ENCODE data around the gene FOXC2. TPM values are rescaled to one million over a fixed set of nuclear protein-coding genes. Genes with fewer than 3 reads are reported as not detected.

Gene FOXC2
- total RNA-seq, 4 donors from 2014 or later, result 0.40 to 1.5 (median 0.50) TPM

DNA sequence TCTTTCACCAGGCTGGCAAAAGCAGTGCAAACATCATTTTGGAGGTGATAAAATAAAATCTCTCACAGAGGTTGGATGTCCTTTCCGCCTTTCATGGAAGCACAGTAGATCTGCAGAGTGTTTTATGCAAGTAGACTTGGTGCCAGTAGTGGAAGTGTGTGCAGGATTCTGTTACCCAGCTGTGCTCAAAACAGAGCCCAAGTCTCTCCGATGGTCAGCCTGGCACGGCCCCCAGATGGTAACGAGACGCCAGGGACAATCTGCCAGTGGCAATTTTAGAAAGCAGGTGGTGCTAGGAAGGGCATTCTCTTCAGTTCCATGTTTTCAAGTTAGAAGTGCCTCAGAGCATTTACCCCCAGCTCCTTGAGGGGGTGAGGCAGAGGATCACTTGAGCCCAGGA lies 10.1 kb upstream of the FOXC2 start:
- H3K36me3 ChIP-seq, result peaks cover 0 to 13% of the 10 kb centered on the region in 2 donors
- peaks cover 0 to 31% (median 0%) of the 10 kb centered on the region in 3 donors for H3K4me1 ChIP-seq
- TF ChIP-seq EP300 (IDR thresholded peaks at IDR 0.05) (no peak), POLR2A (IDR thresholded peaks at IDR 0.05) (no peak)
- no peak overlapping the region for H3K27ac ChIP-seq
- no peaks in the 10 kb centered on the region for H3K9me3 ChIP-seq
- H3K27me3 ChIP-seq, result peaks cover 46% of the 10 kb centered on the region
- H3K4me3 ChIP-seq, result no peak overlapping the region
- ATAC-seq, result no peak
- WGBS, 2 donors (ENCODE audit: low coverage in 1 of 2), result 63% methylated on average over 2 of the region's 5 CpGs; no CpG with 5 or more reads in 1 of the 2 donors

DNA sequence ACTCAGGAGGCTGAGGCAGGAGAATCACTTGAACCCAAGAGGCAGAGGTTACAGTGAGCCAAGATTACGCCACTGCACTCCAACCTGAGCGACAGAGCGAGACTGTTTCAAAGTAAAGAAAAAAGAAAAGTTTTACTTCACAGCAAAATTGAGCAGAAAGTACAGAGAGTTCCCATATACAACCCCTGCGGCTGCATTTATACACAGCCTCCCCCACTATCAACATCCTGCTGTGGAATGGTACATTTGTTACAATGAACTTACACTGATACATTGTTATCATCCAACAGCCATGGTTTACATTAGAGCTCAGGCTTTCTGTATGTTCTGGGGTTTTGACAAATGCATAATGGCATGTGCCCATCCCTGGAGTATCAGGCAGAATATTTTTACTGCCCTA lies 9.0 kb upstream of the FOXC2 start:
- no peak for ATAC-seq
- TF ChIP-seq POLR2AphosphoS5 (IDR thresholded peaks at IDR 0.05) (no peak), POLR2A (IDR thresholded peaks at IDR 0.05) (no peak), EP300 (IDR thresholded peaks at IDR 0.05) (no peak)
- TF ChIP-seq, protein P1, sequence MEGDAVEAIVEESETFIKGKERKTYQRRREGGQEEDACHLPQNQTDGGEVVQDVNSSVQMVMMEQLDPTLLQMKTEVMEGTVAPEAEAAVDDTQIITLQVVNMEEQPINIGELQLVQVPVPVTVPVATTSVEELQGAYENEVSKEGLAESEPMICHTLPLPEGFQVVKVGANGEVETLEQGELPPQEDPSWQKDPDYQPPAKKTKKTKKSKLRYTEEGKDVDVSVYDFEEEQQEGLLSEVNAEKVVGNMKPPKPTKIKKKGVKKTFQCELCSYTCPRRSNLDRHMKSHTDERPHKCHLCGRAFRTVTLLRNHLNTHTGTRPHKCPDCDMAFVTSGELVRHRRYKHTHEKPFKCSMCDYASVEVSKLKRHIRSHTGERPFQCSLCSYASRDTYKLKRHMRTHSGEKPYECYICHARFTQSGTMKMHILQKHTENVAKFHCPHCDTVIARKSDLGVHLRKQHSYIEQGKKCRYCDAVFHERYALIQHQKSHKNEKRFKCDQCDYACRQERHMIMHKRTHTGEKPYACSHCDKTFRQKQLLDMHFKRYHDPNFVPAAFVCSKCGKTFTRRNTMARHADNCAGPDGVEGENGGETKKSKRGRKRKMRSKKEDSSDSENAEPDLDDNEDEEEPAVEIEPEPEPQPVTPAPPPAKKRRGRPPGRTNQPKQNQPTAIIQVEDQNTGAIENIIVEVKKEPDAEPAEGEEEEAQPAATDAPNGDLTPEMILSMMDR (IDR thresholded peaks at IDR 0.05), result no peak

DNA sequence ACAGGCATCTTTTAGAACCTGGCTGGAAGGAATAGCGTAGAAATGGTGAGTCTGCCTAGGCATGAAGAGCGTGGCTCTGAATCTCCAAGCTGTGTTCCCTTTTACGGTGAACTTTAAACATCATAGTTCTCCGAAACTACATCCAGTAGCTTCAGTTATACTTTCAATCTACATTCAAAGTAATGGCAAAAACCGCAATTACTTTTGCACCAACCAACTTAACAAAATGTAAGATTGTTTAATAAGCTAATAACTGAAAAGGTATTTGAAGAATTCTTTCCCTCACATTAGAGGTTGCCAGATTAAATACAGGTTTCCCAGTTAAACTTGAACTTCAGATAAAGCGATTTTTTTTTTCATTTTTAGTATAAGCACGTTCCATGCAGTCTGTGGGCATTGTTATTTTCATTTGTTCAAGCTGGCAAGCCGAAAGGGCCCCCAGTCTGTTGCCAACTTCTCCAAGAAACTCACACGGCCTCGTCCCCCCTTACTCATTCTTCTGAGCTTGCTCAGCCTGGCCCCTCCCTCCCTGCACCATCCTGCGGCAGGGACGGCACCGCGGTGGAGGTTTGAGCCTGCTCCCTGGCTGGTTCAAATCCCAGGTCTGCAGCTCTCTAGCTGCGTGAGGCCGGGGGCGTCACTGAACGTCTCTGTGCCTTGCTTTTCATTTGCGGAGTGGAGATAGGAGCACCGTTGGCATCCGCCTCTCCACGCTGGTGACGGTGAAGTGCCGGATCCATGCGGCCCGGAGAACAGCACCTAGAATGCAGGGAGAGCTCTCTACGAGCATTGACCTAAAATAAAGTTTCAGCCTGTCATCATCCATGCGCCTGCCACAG lies 8.1 kb upstream of the FOXC2 start:
- Histone ChIP-seq H3K27ac (no peak overlapping the region), H3K36me3 (no peaks in the 10 kb centered on the region), H3K4me1 (peaks cover 0 to 25% (median 0%) of the 10 kb centered on the region in 3 donors), H3K4me3 (no peak overlapping the region), H3K9me3 (no peaks in the 10 kb centered on the region), H3K27me3 (peaks cover 63% of the 10 kb centered on the region)
- WGBS, 2 donors (ENCODE audit: low coverage in 1 of 2), result 55 to 62% methylated on average over 9 to 12 of the region's 28 CpGs
- no peak for ATAC-seq
- no peak for TF ChIP-seq POLR2AphosphoS5 (IDR thresholded peaks at IDR 0.05)
- no peak for TF ChIP-seq POLR2A (IDR thresholded peaks at IDR 0.05)
- TF ChIP-seq, protein P1 (IDR thresholded peaks at IDR 0.05), result no peak
- TF ChIP-seq EP300 (IDR thresholded peaks at IDR 0.05), result no peak

More for the DNA sequence above, 9.0 kb upstream of the FOXC2 start:
- Histone ChIP-seq H3K4me1 (peaks cover 0 to 29% (median 0%) of the 10 kb centered on the region in 3 donors), H3K27me3 (peaks cover 56% of the 10 kb centered on the region), H3K27ac (no peak overlapping the region), H3K9me3 (no peaks in the 10 kb centered on the region), H3K36me3 (peaks cover 0 to 6% of the 10 kb centered on the region in 2 donors), H3K4me3 (no peak overlapping the region)
- WGBS, 2 donors (ENCODE audit: low coverage in 1 of 2), result 58 to 77% methylated on average over 4 of the region's 4 CpGs

DNA sequence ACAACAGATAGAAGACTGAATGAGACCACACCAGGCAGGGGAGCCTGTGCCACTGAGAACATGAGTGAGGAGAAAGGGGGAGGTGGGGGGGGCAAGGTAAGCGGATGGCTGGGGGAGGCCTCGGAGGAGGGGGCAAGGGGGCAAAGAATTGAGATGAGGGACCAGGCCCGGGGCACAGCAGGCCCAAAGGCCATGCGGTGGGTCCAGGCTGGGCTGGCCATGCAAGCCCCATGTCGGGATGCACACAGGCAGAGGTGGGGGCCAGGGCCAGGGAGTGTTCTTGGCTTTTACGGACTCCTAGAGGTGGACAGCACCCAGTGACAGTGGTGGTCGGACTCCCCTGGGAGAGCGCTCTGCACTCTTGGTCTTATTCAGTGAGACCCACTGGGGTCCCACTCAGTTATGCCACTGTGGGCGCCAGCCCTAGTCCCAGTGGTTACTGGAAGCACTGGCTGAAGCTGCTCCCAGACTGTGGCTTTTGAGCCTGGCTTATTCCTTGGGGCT lies 6.8 kb upstream of the FOXC2 start:
- Histone ChIP-seq H3K4me3 (no peak overlapping the region), H3K36me3 (no peaks in the 10 kb centered on the region), H3K27me3 (peaks cover 76% of the 10 kb centered on the region), H3K27ac (no peak overlapping the region), H3K9me3 (no peaks in the 10 kb centered on the region), H3K4me1 (peaks cover 0 to 22% (median 0%) of the 10 kb centered on the region in 3 donors)
- TF ChIP-seq, protein P1 (IDR thresholded peaks at IDR 0.05), result no peak
- no peak for TF ChIP-seq POLR2A (IDR thresholded peaks at IDR 0.05)
- TF ChIP-seq POLR2AphosphoS5 (IDR thresholded peaks at IDR 0.05), result no peak
- ATAC-seq, result no peak
- WGBS, 2 donors (ENCODE audit: low coverage in 1 of 2), result 73% methylated on average over 3 of the region's 9 CpGs; no CpG with 5 or more reads in 1 of the 2 donors

DNA sequence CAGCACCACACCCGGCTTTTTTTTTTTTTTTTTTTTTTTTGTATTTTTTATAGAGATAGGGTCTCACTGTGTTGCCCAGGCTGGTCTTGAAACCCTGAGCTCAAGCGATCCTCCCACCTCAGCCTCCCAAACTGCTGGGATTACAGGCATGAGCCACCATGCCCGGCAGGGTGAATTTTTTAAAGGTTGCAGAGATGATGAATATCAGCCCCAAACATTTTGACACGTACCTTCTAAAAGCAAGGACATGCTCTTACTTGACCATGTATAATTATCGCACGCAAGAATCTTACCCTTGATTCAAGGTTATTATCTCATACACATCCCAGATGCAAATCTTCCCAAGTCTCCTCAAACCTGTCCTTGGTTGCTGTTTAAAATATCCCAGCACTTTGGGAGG lies 4.3 kb upstream of the FOXC2 start:
- Histone ChIP-seq H3K4me3 (no peak overlapping the region), H3K36me3 (no peaks in the 10 kb centered on the region), H3K4me1 (peaks cover 0 to 34% (median 3%) of the 10 kb centered on the region in 3 donors), H3K9me3 (no peaks in the 10 kb centered on the region), H3K27ac (no peak overlapping the region), H3K27me3 (peaks cover 98% of the 10 kb centered on the region)
- WGBS, 2 donors (ENCODE audit: low coverage in 1 of 2), result 65 to 91% methylated on average over 2 to 3 of the region's 6 CpGs
- no peak for TF ChIP-seq POLR2A (IDR thresholded peaks at IDR 0.05)
- TF ChIP-seq, protein P1 (IDR thresholded peaks at IDR 0.05), result no peak
- no peak for TF ChIP-seq EP300 (IDR thresholded peaks at IDR 0.05)
- TF ChIP-seq POLR2AphosphoS5 (IDR thresholded peaks at IDR 0.05), result no peak
- ATAC-seq, result no peak
